ENCODE results near the gene CRACDL.
A peak's percentile ranks its signal among the peaks of the same experiment; 100 is the strongest.

Gene CRACDL, protein sequence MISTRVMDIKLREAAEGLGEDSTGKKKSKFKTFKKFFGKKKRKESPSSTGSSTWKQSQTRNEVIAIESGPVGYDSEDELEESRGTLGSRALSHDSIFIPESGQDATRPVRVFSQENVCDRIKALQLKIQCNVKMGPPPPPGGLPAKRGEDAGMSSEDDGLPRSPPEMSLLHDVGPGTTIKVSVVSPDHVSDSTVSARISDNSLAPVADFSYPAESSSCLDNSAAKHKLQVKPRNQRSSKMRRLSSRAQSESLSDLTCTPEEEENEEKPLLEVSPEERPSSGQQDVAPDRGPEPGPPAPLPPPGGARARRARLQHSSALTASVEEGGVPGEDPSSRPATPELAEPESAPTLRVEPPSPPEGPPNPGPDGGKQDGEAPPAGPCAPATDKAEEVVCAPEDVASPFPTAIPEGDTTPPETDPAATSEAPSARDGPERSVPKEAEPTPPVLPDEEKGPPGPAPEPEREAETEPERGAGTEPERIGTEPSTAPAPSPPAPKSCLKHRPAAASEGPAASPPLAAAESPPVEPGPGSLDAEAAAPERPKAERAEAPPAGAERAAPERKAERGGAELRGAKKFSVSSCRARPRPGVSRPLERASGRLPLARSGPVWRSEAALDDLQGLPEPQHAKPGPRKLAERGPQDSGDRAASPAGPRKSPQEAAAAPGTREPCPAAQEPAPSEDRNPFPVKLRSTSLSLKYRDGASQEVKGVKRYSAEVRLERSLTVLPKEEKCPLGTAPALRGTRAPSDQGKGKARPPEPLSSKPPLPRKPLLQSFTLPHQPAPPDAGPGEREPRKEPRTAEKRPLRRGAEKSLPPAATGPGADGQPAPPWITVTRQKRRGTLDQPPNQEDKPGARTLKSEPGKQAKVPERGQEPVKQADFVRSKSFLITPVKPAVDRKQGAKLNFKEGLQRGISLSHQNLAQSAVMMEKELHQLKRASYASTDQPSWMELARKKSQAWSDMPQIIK

GRCh38 chr2:98935777-98936352 is at the start of gene CRACDL:
TSS of gene CRACDL (minus strand) at chr2:98936225. CDS start at chr2:98846800, 89,425 bp downstream.
- peak within 1 kb of the TSS; percentile 39 for H3K4me3 ChIP-seq (ENCODE audit: low read depth, low read length)

GRCh38 chr2:98975611-98976010 is 39.6 kb upstream of the CRACDL start:
- no peak overlapping the region for H3K4me3 ChIP-seq (ENCODE audit: low read depth, low read length)

- H3K4me3 ChIP-seq (ENCODE audit: low read depth, low read length) = no peak overlapping the region
Measured at GRCh38 chr2:98972582-98973167, 36.6 kb upstream of the CRACDL start.

DNA sequence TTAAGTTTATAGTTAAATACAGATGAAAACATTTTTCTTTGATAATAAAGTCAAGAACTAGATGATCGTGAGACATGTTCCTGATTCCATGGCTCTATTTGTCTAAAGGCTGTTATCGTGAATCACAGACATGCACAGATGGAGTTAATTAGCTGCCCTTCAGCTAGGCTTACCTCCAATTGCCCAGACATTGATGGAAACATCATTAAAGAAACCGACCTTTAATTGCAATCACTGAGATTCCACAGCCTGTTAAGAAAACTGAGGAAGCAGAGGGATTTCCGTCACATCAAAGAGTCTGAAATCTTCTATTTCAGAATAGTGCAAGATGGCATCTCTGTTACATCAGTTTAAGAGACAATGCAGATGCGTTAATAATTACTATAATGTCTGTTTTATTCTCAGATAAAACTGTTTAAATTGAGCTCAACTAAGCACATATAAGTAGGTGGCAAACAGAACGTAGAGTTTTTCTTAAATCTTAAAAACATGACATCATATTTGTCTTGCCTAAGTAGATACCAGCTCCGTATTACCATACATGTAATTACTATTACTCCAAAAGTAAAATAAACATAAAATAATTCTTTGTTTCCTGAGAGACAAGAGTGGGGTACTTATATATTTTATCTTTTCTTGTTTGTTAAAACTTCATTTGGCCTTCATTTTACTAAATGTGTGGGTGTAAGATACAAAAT is 23.9 kb upstream of the CRACDL start:
- H3K4me3 ChIP-seq (ENCODE audit: low read depth, low read length) = no peak overlapping the region

GRCh38 chr2:98952966-98953365 is 16.9 kb upstream of the CRACDL start:
- no peak overlapping the region for H3K4me3 ChIP-seq (ENCODE audit: low read depth, low read length)

GRCh38 chr2:98948956-98949739 is 13.1 kb upstream of the CRACDL start:
- no peak overlapping the region for H3K4me3 ChIP-seq (ENCODE audit: low read depth, low read length)

DNA sequence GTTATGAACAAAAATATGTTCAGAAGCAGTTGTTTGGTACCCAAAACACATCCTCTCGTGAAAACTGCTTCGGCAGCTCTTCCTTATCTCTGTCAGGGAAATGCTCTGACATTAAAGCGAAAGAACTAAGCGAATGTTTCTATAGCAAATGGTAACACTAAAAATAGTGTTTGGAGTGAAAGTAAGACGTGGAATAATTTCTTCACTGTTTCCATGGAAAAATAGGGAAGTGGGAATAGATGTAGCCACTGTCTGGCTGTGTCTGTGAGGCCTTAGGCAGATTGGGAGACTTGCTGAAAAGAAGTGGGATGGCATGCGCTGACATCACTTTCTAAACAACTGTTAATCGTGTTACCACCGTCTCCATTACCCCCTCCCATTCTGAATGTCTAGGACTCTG is 11.5 kb upstream of the CRACDL start:
- H3K4me3 ChIP-seq (ENCODE audit: low read depth, low read length) = no peak overlapping the region

GRCh38 chr2:98946855-98947254 is 10.8 kb upstream of the CRACDL start:
- H3K4me3 ChIP-seq (ENCODE audit: low read depth, low read length) = no peak overlapping the region

DNA sequence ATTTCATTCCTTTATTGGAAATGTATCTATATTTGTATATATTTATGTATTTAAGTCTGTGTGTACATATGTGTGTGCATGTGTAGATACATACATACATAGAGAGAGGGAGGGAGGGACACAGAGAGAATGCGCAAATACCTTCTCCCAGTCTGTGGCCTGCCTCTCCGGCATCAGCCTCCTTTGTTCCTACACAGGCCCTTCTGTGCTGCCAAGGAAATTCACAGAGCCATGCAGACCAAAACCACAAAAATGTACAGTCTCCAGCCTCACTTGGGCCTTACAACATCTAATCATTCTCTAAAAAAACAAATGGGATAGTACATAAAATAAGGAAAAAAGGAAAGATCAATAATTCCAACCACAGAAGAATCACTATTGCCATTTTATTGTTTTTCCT is 8.8 kb upstream of the CRACDL start:
- no peak overlapping the region for H3K4me3 ChIP-seq (ENCODE audit: low read depth, low read length)

DNA sequence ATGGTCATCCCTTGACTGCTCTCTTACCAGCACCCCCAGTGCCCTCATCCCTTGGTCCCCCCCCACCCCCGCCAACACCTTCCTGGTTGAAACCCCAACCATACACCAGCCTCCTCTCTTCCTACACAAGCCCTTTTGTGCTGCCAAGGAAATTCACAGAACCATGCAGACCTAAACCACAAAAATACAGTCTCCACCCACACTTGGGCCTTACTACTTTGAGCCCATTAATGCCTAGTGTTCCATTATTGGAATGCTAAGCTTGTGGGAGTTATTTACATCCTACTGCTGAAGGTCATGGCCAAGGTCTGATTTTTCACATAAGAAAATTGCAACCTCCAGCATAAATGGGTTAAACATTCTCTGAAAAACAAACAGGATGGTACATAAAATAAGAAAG is 4.1 kb upstream of the CRACDL start:
- no peak overlapping the region for H3K4me3 ChIP-seq (ENCODE audit: low read depth, low read length)

DNA sequence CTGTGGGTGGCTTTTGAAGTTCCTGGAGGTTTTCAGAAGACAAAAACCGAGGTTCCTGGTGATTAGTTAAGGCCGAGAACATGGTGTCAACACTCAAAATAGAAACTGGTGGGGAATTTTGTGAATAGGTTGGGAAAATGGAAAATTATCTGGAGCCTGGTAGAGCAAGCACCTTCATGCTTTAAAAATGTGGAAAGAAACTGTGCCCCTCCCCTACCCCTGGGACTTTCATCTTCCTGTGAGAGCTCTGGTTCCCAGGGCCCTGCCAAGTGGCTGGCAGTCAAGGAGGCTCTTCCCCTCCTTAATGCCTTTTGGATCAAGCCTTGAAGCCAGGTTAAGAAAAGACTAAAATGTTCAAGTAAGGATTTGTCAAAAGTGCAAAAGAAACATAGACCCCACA is 1.9 kb upstream of the CRACDL start:
- no peak overlapping the region for H3K4me3 ChIP-seq (ENCODE audit: low read depth, low read length)

DNA sequence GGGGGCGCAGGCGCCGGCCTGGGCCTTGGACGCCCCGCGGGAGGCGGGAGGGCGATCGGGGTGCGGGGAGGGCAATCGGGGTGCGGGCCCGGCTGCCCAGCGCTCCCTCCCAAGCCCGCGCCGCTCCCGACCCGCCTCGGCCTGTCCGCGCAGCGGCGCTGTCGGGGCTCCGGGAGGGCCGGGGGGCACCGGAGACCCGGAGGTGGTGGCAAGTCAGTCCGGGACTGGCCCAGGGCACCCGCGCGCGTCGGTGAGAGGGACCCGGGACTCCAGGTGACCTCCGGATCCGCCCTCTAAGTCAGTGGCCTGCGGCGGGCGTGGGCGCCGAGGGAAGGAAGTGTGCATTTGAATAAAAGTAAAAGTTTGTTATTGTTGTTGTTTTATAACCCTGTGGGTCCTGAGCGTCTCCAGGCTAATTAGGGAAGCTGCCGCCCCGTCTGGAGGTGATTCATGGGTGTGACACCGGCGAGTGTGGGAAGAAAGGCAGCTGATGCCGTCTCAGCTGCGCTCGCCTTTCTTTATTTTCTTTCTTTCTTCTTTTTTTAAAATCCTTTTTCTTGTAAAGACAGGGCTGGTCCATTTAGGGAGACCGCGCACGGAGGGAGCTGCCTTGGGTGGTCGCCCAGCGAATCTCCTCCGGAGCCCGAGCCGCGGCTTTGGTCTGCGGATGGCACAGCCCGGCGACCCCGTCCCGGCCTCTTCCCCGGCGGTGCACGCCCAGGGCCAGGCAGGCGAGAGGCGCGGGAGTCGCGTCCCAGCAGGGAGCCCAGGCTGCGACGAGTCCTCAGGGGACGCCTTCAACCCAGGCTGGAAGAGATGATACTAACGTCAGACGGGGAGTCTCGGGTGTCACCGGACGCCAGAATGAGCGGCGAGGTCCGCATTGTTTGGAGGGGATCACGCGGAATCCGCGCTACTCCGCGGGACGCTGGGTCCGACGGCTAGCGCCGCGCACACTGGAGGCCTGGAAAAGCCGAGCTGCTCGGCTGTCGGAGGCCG is 627 bp upstream of the CRACDL start:
- H3K4me3 ChIP-seq (ENCODE audit: low read depth, low read length) = peak overlapping the region; percentile 39

GRCh38 chr2:98935111-98935770 is 784 bp downstream of the CRACDL start:
- peak overlapping the region; percentile 33 for H3K4me3 ChIP-seq (ENCODE audit: low read depth, low read length)

- no peak overlapping the region for H3K4me3 ChIP-seq (ENCODE audit: low read depth, low read length)
Measured at GRCh38 chr2:98932778-98933343, 3.2 kb downstream of the CRACDL start.

- no peak overlapping the region for H3K4me3 ChIP-seq (ENCODE audit: low read depth, low read length)
Measured at GRCh38 chr2:98932164-98932563, 3.9 kb downstream of the CRACDL start.

- H3K4me3 ChIP-seq (ENCODE audit: low read depth, low read length) = no peak overlapping the region
Measured at GRCh38 chr2:98931596-98931995, 4.4 kb downstream of the CRACDL start.

DNA sequence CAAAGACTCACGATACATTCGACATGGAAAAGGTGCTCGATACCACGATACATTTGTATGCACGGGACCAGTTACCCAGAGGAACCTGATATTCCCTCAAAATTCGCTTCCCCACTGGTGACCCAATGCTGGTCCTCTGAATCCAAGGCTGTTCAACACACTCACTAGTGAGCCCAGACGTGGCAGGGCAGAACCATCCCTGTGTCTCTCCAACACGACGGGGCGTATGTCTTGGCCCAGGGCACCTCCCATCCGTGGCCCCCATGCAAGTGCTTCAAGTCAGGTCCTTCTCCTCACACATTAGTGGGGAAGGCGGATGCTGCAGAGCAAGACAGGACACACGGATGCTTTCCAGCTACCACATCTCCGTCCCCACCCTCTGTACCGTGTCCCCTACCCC is 6.1 kb downstream of the CRACDL start:
- no peak overlapping the region for H3K4me3 ChIP-seq (ENCODE audit: low read depth, low read length)

DNA sequence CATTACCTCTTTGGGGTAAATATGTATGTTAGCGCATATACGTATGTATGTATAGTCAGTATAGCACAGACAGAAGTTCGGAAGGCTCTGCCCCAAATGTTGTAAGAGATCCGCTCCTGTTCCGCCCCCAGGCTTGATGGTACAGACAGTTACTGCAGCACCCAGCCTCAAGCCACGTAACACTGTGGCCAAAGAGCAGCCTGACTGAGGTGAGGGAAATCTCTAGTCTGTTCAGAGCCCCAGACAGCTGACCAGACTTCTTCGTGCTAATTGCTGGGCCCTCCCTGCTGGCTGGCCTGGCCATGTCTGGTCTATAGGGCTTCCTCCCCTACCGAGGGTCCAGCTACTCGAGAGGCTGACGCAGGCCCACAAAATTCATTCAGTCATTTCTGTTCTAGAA is 7.8 kb downstream of the CRACDL start:
- no peak overlapping the region for H3K4me3 ChIP-seq (ENCODE audit: low read depth, low read length)
